Epithelial cell of alveolus of lung (primary cell): ENCODE results near the gene CMC4. TPM values are rescaled to one million over a fixed set of nuclear protein-coding genes. Genes with fewer than 3 reads are reported as not detected.

Experiments used
- total RNA-seq: library from RNA; depleted of rRNA; stranded (reverse); fragments of >200 nt; gene quantifications from 2 replicates; pipeline ENCODE4 v1.2.1, GENCODE V29; 2015

CMC4 gene
- 8.4 and 10.1 TPM in 2 replicates for total RNA-seq

GRCh38 chrX:155070975-155071693 lies at the start of gene CMC4, which contains the start of the genes BRCC3 and MTCP1:
CMC4 (minus strand) TSS chrX:155071136; CDS start chrX:155064023, 7,113 bp downstream.
BRCC3 (plus strand) TSS chrX:155071508; CDS start chrX:155071528, 20 bp downstream.
MTCP1 (minus strand) TSS chrX:155071136; CDS start chrX:155066010, 5,126 bp downstream.

GRCh38 chrX:155026727-155027508 lies 44.0 kb downstream of the CMC4 start, which contains the start of gene FUNDC2:
FUNDC2 (plus strand) TSS chrX:155026844; CDS start chrX:155026939, 95 bp downstream.

GRCh38 chrX:155022585-155022984 lies 48.4 kb downstream of the CMC4 start, which contains the start of gene F8:
F8 (minus strand) TSS chrX:155022723; CDS start chrX:155022552, 171 bp downstream.

Other genes with a start within 250 kb of the CMC4 start
- not detected in 2 replicates for gene SMIM9, start 236.5 kb downstream of the CMC4 start, total RNA-seq
- 10.3 and 10.7 TPM in 2 replicates for gene F8A1, start 184.8 kb downstream of the CMC4 start, total RNA-seq
- gene F8, start 48.4 kb downstream of the CMC4 start, total RNA-seq: 1.7 and 12.6 TPM in 2 replicates
- 25.5 and 49.0 TPM in 2 replicates for gene FUNDC2, start 44.3 kb downstream of the CMC4 start, total RNA-seq
- 0.78 and 0.96 TPM in 2 replicates for gene MTCP1, start within 50 bp of the CMC4 start, total RNA-seq
- 6.5 and 8.2 TPM in 2 replicates for gene BRCC3, start 372 bp upstream of the CMC4 start, total RNA-seq
- 44.5 and 51.5 TPM in 2 replicates for gene VBP1, start 145.3 kb upstream of the CMC4 start, total RNA-seq
- gene RAB39B, start 193.4 kb upstream of the CMC4 start, total RNA-seq: 1.7 TPM in 1 of 2 replicates, not detected in the other